WI38 (cell line): Measurements from ENCODE around the gene CD28.

Source experiments
- H3K4me3 ChIP-seq: 2 replicates; pipeline ENCODE4 v1.5.1; 2011; ENCODE audit warnings: low read depth, mild to moderate bottlenecking, control low read depth, low read length
- TF ChIP-seq, protein P1 (sequence below): IDR thresholded peaks from 2 replicates; pipeline ENCODE4 v1.5.1; 2012; ENCODE audit warnings: low read depth, mild to moderate bottlenecking, control low read depth, low read length

Gene CD28

GRCh38 chr2:203734276-203734983 is 28.0 kb downstream of the CD28 start:
- TF ChIP-seq, protein P1, sequence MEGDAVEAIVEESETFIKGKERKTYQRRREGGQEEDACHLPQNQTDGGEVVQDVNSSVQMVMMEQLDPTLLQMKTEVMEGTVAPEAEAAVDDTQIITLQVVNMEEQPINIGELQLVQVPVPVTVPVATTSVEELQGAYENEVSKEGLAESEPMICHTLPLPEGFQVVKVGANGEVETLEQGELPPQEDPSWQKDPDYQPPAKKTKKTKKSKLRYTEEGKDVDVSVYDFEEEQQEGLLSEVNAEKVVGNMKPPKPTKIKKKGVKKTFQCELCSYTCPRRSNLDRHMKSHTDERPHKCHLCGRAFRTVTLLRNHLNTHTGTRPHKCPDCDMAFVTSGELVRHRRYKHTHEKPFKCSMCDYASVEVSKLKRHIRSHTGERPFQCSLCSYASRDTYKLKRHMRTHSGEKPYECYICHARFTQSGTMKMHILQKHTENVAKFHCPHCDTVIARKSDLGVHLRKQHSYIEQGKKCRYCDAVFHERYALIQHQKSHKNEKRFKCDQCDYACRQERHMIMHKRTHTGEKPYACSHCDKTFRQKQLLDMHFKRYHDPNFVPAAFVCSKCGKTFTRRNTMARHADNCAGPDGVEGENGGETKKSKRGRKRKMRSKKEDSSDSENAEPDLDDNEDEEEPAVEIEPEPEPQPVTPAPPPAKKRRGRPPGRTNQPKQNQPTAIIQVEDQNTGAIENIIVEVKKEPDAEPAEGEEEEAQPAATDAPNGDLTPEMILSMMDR, result no peak
- H3K4me3 ChIP-seq, result no peak overlapping the region

- no peak overlapping the region for H3K4me3 ChIP-seq
- TF ChIP-seq, protein P1, result no peak
Observed at GRCh38 chr2:203737360-203737759, 30.9 kb downstream of the CD28 start.

DNA sequence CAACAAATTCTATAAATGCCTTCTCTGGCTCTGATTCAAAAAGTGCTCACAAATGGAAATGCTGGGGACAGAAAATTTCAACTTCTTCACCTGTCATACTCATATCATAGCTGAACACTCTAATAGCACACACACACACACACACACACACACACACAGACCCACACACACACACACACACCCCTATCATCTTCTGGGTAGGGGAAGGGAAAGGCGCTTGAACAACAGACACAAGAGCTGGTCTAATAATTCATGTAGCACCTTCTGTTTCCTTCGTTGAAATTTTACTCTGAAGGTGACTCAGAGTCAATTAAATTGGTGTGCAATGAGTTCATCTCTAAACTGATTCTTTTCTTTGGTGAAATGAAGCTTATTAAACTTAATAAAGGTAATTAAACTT is 32.9 kb downstream of the CD28 start:
- TF ChIP-seq, protein P1, result no peak

GRCh38 chr2:203740871-203741281 is 34.4 kb downstream of the CD28 start:
- no peak overlapping the region for H3K4me3 ChIP-seq
- TF ChIP-seq, protein P1, result no peak

More for the DNA sequence above, 32.9 kb downstream of the CD28 start:
- H3K4me3 ChIP-seq, result no peak overlapping the region

- TF ChIP-seq, protein P1, result no peak
Observed at GRCh38 chr2:203741566-203741965, 35.1 kb downstream of the CD28 start.

DNA sequence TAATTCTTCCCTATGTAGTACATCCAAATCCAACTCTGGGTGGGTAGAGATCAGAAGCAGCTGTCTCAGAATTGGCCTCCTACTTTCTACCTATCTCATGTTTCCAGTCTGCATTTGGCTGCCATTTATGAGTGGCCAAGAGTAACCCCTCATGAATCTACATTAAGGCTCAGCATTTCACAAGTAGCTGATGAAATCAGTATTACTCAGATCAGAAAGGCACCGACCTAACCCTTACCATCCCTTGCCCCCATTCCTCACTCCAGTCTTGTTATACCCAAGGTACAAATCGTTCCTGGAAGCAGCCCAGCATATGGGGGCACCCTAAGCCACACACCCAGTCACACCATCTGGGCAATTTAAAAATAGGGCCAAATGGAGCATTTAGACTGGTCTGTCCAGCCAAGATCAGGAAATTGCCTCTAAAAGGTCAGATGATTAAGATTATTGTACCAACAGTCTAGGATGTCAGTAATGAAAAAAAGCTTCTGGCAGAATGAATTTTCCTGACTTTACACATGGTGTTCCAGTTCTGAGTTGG is 37.1 kb downstream of the CD28 start:
- TF ChIP-seq, protein P1, result no peak
- H3K4me3 ChIP-seq, result no peak overlapping the region

More at GRCh38 chr2:203741566-203741965, 35.1 kb downstream of the CD28 start:
- H3K4me3 ChIP-seq, result no peak overlapping the region

DNA sequence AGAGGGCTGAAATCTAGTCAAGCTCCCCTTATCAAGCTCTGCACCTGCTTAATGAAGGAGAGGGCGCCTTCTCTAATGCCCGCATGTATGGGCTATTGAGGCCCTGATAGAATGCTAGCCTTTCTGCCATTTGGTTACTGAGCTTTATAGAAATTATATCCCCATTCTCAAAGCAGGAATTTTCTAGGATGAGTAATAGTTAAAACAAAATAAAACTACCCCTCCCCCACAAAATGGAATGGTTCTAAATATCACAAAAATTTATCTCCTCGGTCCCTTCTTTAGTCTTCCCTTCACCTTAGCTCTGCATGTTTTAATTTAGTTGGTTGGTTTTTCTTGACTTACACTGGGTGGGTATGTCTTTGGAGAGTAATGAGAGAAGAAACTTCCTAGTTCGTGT is 37.7 kb downstream of the CD28 start:
- H3K4me3 ChIP-seq, result no peak overlapping the region
- TF ChIP-seq, protein P1, result no peak
